ENCODE results near the gene IRF6.

DNA sequence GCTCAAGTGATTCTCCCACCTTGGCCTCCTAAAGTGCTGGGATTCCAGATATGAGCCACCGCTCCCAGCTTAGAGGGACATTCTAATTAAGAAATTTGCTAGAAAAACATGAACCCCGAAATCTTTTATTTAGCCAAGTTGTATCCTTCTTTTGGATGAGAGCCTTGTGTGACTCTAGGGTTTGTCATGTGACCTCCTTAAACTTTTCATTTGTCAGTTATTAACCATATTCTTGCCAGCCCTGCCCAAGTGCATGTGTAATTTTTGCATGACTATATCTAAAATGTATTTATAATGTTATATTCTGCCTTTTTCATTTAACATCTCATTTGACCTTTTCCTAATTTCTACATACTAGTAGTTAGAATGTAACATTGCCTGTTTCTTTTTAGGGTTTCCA, 23.8 kb upstream of the IRF6 start:
- TF ChIP-seq, protein P1, sequence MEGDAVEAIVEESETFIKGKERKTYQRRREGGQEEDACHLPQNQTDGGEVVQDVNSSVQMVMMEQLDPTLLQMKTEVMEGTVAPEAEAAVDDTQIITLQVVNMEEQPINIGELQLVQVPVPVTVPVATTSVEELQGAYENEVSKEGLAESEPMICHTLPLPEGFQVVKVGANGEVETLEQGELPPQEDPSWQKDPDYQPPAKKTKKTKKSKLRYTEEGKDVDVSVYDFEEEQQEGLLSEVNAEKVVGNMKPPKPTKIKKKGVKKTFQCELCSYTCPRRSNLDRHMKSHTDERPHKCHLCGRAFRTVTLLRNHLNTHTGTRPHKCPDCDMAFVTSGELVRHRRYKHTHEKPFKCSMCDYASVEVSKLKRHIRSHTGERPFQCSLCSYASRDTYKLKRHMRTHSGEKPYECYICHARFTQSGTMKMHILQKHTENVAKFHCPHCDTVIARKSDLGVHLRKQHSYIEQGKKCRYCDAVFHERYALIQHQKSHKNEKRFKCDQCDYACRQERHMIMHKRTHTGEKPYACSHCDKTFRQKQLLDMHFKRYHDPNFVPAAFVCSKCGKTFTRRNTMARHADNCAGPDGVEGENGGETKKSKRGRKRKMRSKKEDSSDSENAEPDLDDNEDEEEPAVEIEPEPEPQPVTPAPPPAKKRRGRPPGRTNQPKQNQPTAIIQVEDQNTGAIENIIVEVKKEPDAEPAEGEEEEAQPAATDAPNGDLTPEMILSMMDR (IDR thresholded peaks at IDR 0.05; ENCODE audit: insufficient read depth, low read length, poor library complexity, severe bottlenecking), result no peak
- TF ChIP-seq EZH2phosphoT487 (conservative IDR thresholded peaks at IDR 0.05; ENCODE audit: low read length), result no peak

Measured in SU-DHL-6 (cell line).